Activated CD8-positive, alpha-beta memory T cell treated with anti-CD3 and anti-CD28 coated beads for 48 hours (primary cell): ENCODE measurements around the gene CDHR3.
"Not testable (repeated sequence)": the region's sequence is repeated elsewhere in the genome, so short reads cannot be mapped to it uniquely, and the experiment has no call there.

Experiments
- DNase-seq, 3 experiments: peaks; one replicate each; pipeline ENCODE4 v3.0.0-alpha.2; 2020; ENCODE audit warnings: low read depth in 2 of 3, low spot score in 2 of 3

CDHR3 gene

DNA sequence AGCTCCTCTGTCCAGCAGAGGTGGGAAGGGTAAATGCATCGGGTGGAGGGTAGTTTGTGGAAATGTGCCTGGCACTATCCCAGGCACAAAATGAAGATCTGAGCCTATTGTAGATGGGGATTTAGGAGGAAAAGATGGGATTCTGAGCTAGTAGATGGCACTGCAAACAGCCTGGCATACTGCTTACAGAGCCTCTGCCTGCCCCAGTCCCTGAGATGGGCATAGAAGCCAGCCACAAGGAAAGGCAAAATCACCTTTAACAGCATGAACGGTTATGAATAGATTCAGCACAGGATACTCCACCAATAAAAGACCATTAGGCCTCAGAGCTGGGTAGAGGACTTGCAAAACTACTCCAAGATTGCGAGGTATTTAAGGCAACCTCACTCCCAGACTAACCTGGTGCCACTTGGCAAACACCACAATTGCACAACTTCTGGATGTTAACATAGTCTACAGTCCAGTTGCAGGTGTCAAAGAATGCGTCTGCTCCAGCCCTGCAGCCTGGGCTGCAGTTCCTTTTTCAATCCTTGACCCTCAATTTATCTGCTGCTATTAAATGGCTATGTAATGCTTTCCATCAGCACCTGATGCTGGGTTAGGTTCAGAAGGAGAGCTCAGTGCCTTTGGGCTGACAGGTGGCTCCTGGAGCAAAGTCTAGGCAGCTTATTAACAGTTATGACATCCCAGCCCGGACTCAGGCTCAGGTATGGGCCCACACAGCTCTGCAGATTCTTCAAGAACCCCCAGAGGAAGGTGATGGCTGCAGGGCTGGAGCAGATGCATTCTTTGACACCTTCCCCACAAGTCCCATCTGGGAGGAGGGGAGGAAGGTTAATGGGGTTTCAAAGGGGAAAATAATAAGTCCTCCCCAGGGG, 34.0 kb downstream of the CDHR3 start:
- no peak for DNase-seq

- DNase-seq: no peak
Measured at GRCh38 chr7:105999256-105999655, 36.2 kb downstream of the CDHR3 start.

DNA sequence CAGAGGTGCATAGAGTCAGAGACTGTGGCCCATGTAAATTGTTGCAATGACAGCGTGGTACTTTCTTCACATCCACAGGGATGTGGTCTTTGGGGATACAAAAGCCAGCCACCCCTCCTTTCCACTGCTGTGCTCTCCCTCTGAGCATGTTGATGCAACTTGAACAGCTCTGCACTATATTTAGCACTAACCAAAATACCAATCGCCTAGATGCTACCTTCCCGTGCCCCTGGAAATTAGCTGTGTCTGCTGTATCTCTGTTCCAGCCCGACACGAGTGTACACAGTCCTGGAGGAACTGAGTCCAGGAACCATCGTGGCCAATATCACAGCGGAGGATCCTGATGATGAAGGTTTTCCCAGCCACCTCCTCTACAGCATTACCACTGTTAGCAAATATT, 38.1 kb downstream of the CDHR3 start:
- no peak for DNase-seq

- no peak for DNase-seq
Measured at GRCh38 chr7:106001886-106002285, 38.8 kb downstream of the CDHR3 start.

- no peak for DNase-seq
Measured at GRCh38 chr7:106003525-106004064, 40.5 kb downstream of the CDHR3 start.

- DNase-seq: no peak
Measured at GRCh38 chr7:106006906-106007305, 43.8 kb downstream of the CDHR3 start.

GRCh38 chr7:106007796-106008195, 44.7 kb downstream of the CDHR3 start:
- DNase-seq: not testable (repeated sequence)

GRCh38 chr7:106009503-106010226, 46.6 kb downstream of the CDHR3 start:
- peak; percentile 53 to 59 (median 58) for DNase-seq

DNA sequence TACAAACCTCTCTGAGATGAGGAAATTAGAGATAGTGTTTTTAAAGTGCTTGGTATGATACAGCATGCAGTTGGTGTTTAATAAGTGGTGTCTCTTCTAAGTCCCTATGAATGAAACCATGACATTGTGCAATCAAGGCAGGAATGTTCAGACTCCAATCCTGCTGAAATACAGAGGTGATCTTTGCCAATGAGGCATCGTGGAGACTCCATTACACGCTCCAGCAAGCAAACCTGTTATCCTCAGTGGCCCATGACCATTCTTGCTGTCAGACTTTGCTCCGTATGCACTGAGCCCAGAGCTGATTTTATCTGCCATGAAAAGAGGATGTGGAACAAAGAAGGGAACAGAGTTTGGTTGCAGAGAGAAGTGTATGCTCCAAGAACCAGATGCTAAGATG, 47.3 kb downstream of the CDHR3 start:
- DNase-seq: no peak

- DNase-seq: no peak
Measured at GRCh38 chr7:106010866-106011265, 47.8 kb downstream of the CDHR3 start.

DNA sequence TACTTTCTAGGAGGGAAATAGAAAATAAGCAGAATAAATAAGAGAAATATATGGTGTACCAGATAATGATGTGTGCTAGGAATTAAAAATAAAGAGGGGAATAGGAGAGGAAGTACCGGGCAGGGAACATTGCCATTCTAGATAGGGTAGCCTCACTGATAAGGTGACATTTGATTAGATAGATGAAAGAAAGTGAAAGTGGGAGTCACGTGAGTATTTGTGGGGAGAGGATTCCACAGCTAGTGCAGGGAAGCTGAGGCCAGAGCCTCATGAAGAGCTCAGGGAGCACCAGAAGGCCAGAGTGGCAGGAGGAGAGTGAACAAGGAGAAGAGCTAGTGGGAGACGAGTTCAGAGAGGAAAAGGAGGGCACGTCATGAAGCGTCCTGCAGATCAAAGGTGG, 49.1 kb downstream of the CDHR3 start:
- no peak for DNase-seq

- no peak for DNase-seq
Measured at GRCh38 chr7:106012935-106013439, 49.9 kb downstream of the CDHR3 start.

- no peak for DNase-seq
Measured at GRCh38 chr7:106015381-106016218, 52.5 kb downstream of the CDHR3 start.

DNA sequence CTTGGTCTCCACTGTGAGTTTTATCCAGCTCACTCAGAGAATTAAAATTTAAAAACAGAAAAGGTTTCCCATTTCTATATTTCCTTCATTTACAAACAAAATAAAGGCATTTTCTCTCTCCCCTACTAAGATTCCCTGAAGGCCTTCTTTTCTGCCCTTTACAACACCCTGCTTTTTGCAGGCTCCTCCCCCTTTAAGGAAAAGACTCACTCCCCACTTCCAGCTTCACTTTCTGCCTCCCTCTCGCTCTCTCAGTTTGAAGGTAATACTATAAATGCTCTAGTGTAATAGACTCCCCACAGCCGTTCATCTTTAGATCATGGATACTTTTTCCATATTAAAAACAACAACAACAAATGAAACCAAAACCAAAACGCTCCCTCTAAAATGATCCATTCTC, 53.3 kb downstream of the CDHR3 start:
- no peak for DNase-seq

DNA sequence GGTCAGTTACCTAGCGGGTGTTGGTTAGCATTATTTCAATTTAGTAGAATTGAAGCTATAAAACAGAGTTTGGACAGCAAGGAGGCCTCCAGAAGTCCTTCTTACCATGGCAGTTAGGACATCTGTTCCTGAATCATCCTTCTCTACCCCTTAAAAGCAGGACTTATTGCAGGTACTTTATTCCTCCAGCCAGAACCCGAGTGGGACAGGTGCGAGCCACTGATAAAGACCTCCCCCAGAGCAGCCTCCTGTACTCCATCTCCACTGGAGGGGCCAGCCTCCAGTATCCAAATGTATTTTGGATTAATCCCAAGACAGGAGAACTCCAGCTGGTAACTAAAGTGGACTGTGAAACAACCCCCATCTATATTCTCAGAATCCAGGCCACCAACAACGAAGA, 54.6 kb downstream of the CDHR3 start:
- no peak for DNase-seq

DNA sequence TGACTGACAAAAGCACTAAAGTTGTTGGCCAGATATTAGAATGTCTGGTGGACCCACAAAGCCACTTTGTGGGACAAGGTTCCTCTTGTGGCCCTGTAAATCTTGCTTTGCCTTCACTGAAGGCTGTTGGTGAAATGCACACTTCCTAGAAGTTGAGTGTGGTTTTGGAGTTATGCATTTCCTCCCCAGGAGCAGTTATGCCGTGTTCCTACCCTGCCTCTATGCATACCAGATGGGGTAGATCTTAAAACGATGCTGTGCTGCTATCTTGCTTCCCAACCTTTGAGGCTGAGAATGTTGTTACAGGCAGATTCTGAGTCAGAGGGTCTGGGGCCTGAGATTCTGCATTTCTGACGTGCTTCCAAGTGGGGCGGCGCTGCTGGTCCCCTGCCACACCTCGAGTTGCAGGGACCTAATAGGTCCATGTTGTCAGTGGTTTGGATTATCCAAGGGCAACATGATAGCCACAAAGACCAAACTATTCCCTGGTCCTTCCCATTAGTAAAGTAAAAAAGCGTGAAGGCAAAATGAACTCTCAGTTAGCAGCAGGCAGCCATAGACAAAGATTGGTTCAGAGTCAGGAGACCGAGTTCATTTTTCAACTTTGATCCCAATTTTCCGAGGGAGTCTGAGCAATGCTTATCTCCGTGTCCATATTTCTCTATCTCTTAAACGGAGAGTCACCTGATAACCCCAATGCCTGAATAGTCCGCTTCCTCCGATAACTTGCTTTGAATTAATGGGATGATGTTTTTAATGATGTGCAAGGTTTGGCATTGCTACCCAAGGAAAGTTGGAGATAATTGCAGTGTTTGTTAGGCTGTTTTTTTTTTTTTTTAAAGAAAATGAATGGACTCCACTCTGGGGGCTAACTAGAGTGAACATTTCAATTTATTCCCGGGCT, 55.8 kb downstream of the CDHR3 start:
- DNase-seq: no peak

- DNase-seq: no peak
Measured at GRCh38 chr7:106019470-106019820, 56.4 kb downstream of the CDHR3 start.

GRCh38 chr7:106021151-106022067, 58.3 kb downstream of the CDHR3 start:
- DNase-seq: no peak

DNA sequence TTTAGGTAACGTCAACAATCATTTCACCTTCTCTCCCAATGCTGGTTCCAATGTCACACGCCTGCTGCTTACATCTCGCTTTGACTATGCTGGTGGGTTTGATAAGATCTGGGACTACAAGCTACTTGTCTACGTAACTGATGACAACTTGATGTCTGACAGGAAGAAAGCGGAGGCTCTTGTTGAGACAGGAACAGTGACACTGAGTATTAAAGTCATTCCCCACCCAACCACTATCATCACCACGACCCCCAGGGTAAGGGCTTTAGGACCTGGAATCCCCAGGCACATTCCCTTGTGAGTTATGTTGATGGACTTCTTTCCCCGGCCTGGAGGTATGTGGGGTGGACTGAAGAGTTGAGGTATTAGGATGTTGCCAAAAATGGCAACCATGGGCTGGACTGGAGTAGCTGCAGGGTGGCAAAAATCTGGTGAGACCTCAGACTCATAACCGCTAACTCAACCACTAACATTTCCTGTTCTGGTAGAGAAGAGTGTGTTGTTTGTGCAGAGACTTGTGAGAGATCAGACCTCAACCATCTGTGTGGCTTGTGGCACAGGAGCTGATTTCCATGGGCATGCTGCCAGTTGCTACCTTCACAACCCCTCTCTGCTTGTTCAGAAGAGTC, 59.2 kb downstream of the CDHR3 start:
- peak; percentile 24 to 31 (median 31) for DNase-seq
